HG03378 (cell line): ENCODE data around the gene HAND1.

Experiments
- ATAC-seq: cut with Tn5 transposase; IDR thresholded peaks from one replicate; pipeline ENCODE4 v1.9.1; 2021; ENCODE audit warnings: mild to moderate bottlenecking, moderate library complexity; ENCODE audit not compliant: unreplicated experiment

The HAND1 gene

GRCh38 chr5:154479944-154480750 is 2.1 kb upstream of the HAND1 start:
- no peak for ATAC-seq

GRCh38 chr5:154479160-154479943 is 1.3 kb upstream of the HAND1 start:
- ATAC-seq = no peak

- no peak for ATAC-seq
These were observed 729 bp upstream of the HAND1 start for GRCh38 chr5:154478752-154479159.

GRCh38 chr5:154477382-154478223 is 424 bp downstream of the HAND1 start:
- ATAC-seq = no peak

GRCh38 chr5:154476354-154477205 is 1.4 kb downstream of the HAND1 start:
- ATAC-seq = no peak

GRCh38 chr5:154475591-154476353 is 2.3 kb downstream of the HAND1 start:
- no peak for ATAC-seq

GRCh38 chr5:154474396-154475334 is 3.4 kb downstream of the HAND1 start:
- ATAC-seq = no peak

- ATAC-seq = no peak
These were observed 4.3 kb downstream of the HAND1 start for GRCh38 chr5:154473581-154474283.

GRCh38 chr5:154472871-154473580 is 5.0 kb downstream of the HAND1 start:
- ATAC-seq = no peak

GRCh38 chr5:154470947-154471870 is 6.8 kb downstream of the HAND1 start:
- ATAC-seq = no peak

- no peak for ATAC-seq
These were observed 7.9 kb downstream of the HAND1 start for GRCh38 chr5:154470137-154470536.

GRCh38 chr5:154467655-154468354 is 10.2 kb downstream of the HAND1 start:
- ATAC-seq = peak; percentile 97

GRCh38 chr5:154466671-154467070 is 11.4 kb downstream of the HAND1 start:
- no peak for ATAC-seq

- ATAC-seq = no peak
These were observed 11.9 kb downstream of the HAND1 start for GRCh38 chr5:154466147-154466546.

GRCh38 chr5:154465169-154465568 is 12.9 kb downstream of the HAND1 start:
- ATAC-seq = no peak

- ATAC-seq = no peak
These were observed 13.6 kb downstream of the HAND1 start for GRCh38 chr5:154464438-154464837.
